Posterior cingulate gyrus (tissue), 11 donors: ENCODE measurements around the gene MACROD2.

ENCODE experiments used
- DNase-seq, 10 donors: peaks; one replicate each; pipeline versions ENCODE4 v3.0.0 to v3.0.0-alpha.2; 2020 to 2021; ENCODE audit warnings: mixed read lengths in 3 of 10
- intact Hi-C: fragments of 100-400 bp; cut with DNase I; formaldehyde crosslinking; loops from one replicate; pipeline ENCODE4 v1.15.1; 2023

The MACROD2 gene

GRCh38 chr20:14495066-14495465 lies 499.8 kb downstream of the MACROD2 start:
- intact Hi-C loops: no loop called here
- DNase-seq: no peak

DNA sequence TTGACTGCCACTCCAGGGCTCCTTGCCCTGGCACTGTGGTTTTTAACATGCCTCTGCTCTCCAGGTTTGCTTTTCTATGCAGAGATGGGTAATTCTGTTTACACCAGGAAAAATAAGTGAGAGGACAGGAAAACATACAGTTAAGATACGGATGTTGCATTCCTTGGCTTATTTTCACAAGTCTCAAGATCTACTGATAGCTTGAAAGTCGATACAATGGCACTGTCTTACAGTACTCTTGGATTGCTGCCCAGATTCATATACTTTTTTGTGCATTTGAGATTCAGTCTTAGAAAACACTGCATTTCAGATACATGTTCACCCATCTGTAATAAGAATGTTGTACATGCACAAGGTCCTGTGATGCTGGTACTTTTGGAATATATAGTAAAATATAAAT lies 501.7 kb downstream of the MACROD2 start:
- intact Hi-C loops: no loop called here
- DNase-seq: no peak

GRCh38 chr20:14498772-14499171 lies 503.5 kb downstream of the MACROD2 start:
- intact Hi-C loops: no loop called here
- DNase-seq: peak in 1 of 10 donors; percentile 10

DNA sequence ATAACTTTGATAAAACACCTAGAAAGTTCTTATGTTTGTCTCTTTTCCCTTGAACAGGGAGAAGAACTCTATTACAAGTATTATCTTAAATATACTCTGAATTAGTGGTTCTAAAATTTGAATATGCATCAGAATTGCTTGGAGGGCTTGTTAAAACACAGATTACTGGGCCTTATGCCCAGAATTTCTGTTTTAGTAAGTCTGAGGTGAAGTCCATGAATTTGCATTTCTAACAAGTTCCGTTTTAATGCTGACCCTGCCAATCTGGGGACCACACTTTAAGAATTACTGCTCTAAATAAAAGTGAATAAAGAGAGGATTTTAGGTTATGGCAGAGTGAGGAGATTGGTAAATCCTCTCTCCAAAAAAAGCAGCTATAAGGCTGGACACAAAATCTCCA lies 510.2 kb downstream of the MACROD2 start:
- intact Hi-C loops: no loop called here

DNA sequence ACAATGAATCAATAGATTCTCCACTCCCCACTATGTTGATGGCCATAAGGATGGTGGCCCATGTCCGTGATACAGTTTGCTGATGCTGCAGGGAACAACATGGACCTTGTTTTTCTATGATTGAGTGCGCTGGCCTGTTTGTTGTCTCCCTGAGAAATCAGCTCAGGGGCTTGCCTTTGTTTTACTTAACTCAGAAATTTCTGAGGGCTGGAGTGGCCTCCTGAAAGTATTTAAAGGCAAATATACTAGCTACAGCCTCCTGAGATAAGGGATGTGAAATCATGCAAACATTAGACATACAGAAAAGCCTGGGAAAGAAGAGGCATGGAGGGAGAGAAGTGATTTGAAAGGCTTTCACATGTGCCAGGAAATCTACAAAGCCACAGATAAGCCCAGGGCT lies 512.4 kb downstream of the MACROD2 start:
- no peak for DNase-seq
- intact Hi-C loops: no loop called here

More for the DNA sequence above, 510.2 kb downstream of the MACROD2 start:
- DNase-seq: no peak

- no peak for DNase-seq
- intact Hi-C loops: no loop called here
Measured at GRCh38 chr20:14510341-14510740, 515.0 kb downstream of the MACROD2 start.

DNA sequence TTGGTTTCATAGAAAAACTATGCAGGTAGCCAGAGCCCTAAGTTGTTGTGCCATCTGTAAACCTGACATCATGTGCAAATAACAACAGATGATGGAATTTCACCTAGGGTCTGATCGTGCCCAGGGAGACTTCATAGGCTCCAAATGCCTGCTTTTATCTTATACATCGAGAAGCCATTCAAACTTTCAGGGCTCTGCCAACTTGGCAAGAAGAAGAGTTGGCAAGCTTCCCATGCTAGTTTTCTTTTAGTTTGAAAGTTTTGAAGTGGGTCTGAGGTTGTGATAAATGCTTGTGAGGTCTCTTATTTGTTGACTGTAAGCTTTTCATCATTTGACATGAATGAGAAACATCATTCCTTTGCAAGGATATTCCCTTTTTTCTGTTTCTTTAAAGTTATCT lies 517.5 kb downstream of the MACROD2 start:
- DNase-seq: no peak
- intact Hi-C loops: no loop called here

DNA sequence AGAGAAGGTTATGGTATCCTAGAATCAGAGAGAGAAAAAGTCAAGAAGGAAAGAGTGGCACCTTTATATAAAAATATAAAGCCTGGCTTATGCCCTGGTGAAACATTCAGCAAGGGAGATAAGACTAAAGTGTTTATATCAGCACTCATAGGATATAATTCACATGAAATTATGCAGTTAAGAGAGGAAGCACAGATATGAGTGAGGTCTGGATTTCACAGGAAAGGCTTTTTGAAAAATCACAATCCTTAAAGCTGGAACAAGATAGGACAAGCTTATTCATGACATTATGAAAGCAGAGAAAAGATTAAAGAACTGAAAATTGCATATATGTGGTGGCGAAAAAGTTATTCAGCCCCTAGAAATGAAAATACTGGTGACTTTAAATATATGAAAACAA lies 523.3 kb downstream of the MACROD2 start:
- no peak for DNase-seq
- intact Hi-C loops: no loop called here

GRCh38 chr20:14521016-14521415 lies 525.7 kb downstream of the MACROD2 start:
- DNase-seq: no peak
- intact Hi-C loops: no loop called here

GRCh38 chr20:14521436-14521835 lies 526.1 kb downstream of the MACROD2 start:
- no peak for DNase-seq
- intact Hi-C loops: no loop called here

- DNase-seq: no peak
- intact Hi-C loops: no loop called here
Measured at GRCh38 chr20:14522595-14522994, 527.3 kb downstream of the MACROD2 start.

GRCh38 chr20:14523090-14523489 lies 527.8 kb downstream of the MACROD2 start:
- intact Hi-C loops: no loop called here
- no peak for DNase-seq

DNA sequence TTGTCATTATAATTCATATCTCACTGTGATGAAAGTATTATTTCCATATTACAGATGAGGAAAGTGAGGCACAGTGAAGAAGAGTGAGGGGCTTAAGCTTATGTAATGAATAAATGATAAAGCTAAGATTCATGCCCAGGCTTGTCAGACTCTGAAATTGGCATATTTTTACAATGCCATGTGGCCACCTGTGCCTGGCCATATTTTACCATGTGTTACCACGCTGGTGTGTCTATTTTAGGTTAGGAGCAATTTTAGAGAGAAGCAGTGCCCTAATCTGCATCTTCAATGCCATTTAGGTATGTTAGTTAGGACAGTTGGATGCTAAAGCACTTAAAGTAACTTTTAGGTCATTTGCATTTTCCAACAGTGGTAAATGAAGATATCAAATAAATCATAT lies 530.1 kb downstream of the MACROD2 start:
- no peak for DNase-seq
- intact Hi-C loops: no loop called here

GRCh38 chr20:14526891-14527290 lies 531.6 kb downstream of the MACROD2 start:
- DNase-seq: peak in 1 of 10 donors; percentile 71
- intact Hi-C loops: no loop called here

DNA sequence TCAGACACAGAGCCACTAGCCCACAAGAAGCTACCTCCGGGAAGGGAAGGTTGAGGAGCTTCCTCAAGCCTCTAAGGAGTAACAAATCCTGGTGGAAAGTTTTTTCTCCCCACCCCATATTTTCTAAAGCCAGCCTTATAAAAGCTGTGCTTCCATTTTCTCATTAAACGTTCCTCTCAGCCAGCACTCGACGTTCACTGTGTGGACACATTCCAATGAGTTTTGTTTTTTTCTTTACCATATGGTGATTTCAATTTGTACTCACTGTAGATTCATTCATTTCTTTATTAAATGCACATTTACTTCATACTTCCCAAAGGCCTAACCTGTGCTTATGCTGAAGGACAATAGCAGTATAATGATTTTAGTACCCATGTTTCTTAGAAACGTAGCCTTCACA lies 536.5 kb downstream of the MACROD2 start:
- intact Hi-C loops: no loop called here
- DNase-seq: no peak

DNA sequence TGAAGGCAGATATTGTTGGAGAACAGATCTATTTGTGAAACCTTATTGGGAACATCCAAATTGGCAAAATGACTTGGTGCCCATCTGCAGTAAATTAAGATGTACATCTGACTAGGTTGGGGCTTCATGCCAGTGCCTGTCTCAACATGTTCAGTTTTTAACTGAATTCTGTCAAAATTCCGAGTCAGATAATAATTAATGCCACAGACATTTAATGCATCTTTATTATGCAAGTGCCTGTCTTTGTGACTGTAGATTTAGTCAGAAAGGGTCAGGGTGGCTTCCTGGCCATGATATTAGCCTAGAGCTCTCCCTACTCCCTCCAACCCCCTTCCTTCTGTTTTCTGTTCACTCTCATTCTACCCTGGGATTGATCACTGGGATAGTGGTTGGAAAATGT lies 541.4 kb downstream of the MACROD2 start:
- DNase-seq: no peak
- intact Hi-C loops: no loop called here

GRCh38 chr20:14538433-14538832 lies 543.1 kb downstream of the MACROD2 start:
- no peak for DNase-seq
- intact Hi-C loops: no loop called here

- intact Hi-C loops: no loop called here
- no peak for DNase-seq
Measured at GRCh38 chr20:14543040-14543439, 547.7 kb downstream of the MACROD2 start.

DNA sequence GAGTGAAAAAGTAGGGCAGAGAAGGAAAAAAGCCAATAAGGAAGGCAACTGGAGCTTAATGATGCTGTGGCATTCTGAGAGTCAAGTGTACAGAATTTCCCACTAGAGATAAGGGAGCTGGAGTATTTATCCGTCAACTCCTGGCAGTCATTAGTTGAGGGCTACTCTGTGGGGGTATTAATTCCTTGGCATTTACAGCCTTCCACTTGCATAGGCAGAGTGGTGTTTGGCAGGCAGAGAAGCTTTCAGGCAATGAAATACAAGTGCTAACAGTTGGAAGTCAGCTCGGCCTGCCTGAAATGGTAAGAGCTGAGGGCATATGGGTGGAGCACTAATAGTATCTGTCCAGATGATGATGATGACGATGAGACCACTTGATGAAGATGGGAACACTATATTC lies 549.4 kb downstream of the MACROD2 start:
- no peak for DNase-seq
- intact Hi-C loops: no loop called here

- intact Hi-C loops: no loop called here
- no peak for DNase-seq
Measured at GRCh38 chr20:14550655-14551054, 555.3 kb downstream of the MACROD2 start.

DNA sequence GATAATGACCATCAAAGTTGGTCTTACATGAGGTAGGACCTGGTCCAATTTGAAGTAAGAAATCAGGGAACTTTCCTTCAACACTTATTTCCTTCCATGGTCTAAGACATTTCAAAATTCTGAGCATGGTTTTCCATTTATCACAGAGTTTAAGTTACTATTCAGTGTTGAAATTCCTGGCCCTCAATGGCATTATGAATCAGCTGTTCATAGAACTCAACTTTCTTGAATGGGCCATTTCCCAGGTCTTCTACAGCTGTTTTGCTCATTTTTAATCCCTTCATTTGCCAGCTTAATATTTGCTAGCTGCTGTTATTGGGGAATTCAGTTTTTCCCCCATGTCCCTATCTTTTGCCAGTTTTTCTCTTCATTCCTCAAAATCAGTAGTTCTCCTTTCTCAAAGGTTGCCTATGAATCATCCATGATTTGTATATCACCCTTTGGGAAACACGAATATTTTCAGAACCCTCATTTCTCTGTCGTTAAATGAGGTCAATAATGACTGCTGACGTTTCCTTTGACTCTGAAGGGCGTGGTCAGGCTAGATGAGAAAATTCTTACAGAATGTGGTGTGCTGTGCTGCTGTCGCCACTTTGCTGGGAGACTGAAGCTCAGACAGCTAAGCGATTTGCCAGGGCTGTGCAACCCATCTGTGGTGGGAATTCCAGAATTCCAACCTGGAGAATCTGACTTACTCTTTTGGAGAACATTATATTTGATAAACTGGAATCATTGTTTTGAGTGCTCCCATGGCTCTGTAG lies 558.6 kb downstream of the MACROD2 start:
- no peak for DNase-seq
- intact Hi-C loops: no loop called here

DNA sequence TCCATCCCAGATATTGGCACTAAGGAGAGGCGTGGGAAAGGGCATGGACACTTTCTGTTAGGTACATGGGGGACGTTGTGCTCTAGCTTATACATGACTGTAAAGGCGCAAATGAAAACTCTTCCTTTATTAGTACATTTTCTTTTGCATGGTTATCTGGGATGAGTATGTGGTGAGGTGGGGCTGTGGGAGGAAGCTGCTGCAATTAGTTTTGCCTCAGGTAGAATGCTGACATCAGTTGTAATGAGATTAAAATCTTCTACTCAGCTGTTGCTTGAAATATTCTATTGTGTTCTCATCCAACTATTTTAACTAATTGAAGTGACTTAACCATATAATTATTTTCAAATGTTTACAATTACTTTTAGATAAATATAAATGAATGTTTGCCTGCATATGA lies 560.4 kb downstream of the MACROD2 start:
- intact Hi-C loops: no loop called here
- no peak for DNase-seq

DNA sequence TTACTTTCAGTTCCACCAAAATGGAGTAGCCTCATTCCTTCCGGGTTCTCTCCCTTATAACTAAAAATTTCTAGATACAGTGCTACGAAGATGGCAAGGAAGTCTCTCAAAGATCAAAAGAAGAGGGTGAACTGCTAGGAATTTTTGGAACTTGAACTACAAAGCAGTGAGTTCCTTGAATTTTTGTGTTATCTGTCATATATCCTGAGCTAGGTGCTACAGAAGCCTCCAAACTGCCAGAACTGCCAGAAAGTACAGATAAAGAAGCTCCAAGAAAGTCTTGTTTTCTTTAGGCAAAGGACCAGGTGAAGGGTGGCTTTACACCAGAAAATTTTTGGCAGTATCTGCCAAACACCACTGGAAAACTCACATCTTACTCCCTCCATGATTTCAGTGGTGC lies 560.9 kb downstream of the MACROD2 start:
- DNase-seq: no peak
- intact Hi-C loops: no loop called here
